ENCODE data around the gene FAM89B.

The FAM89B gene

DNA sequence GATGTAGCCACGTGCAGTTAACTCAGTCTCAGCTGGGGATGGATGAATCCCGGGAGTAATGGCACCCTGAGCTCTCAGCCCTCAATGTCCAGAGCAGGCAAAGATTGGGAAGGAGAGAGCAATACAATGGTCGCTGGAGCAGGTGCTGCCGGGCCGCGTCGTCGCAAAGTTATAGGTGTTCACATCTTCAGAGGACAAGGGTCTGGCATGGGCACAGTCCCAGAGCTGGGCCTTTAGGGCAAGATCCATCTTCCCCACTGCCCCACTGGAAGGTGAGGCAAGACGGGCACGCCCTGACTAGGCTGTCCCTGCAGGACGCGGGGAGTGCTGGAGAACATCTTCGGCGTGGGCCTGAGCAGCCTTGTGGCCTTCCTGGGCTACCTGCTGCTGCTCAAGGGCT, 50.8 kb downstream of the FAM89B start:
- TF ChIP-seq REST (IDR thresholded peaks at IDR 0.05; ENCODE audit: insufficient read depth in 1 of 2, low read depth in 2 of 2, low read length in 2 of 2) (no peak), POLR2AphosphoS5 (IDR thresholded peaks at IDR 0.05; ENCODE audit: low read depth, low read length) (no peak), TAF1 (IDR thresholded peaks at IDR 0.05; ENCODE audit: borderline replicate concordance, insufficient read depth, low read length) (no peak), FOXP2 (optimal IDR thresholded peaks at IDR 0.05; ENCODE audit: borderline replicate concordance, extremely low read depth, extremely low read length, insufficient read depth) (no peak), SIN3A (IDR thresholded peaks at IDR 0.05; ENCODE audit: borderline replicate concordance, insufficient read depth, low read length) (no peak)
